K562 (cell line): ENCODE measurements around the gene EMILIN1. TPM values are rescaled to one million over a fixed set of nuclear protein-coding genes. Genes with fewer than 3 reads are reported as not detected.

Source experiments
- ARHGAP35 ChIP-seq: fragments of 450-650 bp; IDR thresholded peaks from 2 replicates; pipeline ENCODE4 v1.6.1; 2018; ENCODE audit not compliant: partially characterized antibody
- EP300 ChIP-seq: IDR thresholded peaks from 2 replicates; pipeline ENCODE4 v1.6.1; 2012; ENCODE audit warnings: low read length, improper control_type of control experiment
- GABPA ChIP-seq: fragments of 200-800 bp; sonication (Bioruptor generic); conservative IDR thresholded peaks from 2 replicates; pipeline ENCODE4 v1.6.1; 2016; ENCODE audit warnings: low read depth, missing genetic modification characterization, missing compliant biosample characterization
- HNRNPLL ChIP-seq: fragments of 200-400 bp; formaldehyde crosslinking; IDR thresholded peaks from 2 replicates; pipeline ENCODE4 v1.6.1; 2017; ENCODE audit warnings: low read length, low read depth, mild to moderate bottlenecking; ENCODE audit not compliant: poor library complexity, severe bottlenecking
- MYBL2 ChIP-seq, 2 experiments: fragments of 450-650 bp in 1 of 2; sonication (generic) in 1 of 2; formaldehyde crosslinking in 1 of 2; IDR thresholded peaks; 2 replicates each; pipeline versions ENCODE4 v1.6.1 to v1.8.1; 2017 to 2022; ENCODE audit warnings: borderline replicate concordance in 1 of 2, inconsistent platforms in 1 of 2, low read depth in 1 of 2, mild to moderate bottlenecking in 1 of 2, missing genetic modification reagents in 1 of 2, moderate library complexity in 1 of 2
- RBM34 ChIP-seq: fragments of 200-400 bp; formaldehyde crosslinking; IDR thresholded peaks from 2 replicates; pipeline ENCODE4 v1.6.1; 2018; ENCODE audit warnings: low read length, borderline replicate concordance; ENCODE audit not compliant: insufficient read depth
- SIN3A ChIP-seq, 2 experiments: fragments of 150-350 bp in 1 of 2; IDR thresholded peaks; 2 replicates each; pipeline ENCODE4 v1.6.1; 2011 to 2016; ENCODE audit warnings: borderline replicate concordance in 2 of 2, low read depth in 2 of 2, low read length in 2 of 2, mild to moderate bottlenecking in 2 of 2, moderate library complexity in 2 of 2; ENCODE audit not compliant: control insufficient read depth in 1 of 2
- SREBF2 ChIP-seq: sonication (generic); formaldehyde crosslinking; IDR thresholded peaks from 2 replicates; pipeline ENCODE4 v1.4.0; 2020; ENCODE audit warnings: mild to moderate bottlenecking, missing genetic modification reagents
- ZFP1 ChIP-seq: fragments of 450-650 bp; formaldehyde crosslinking; IDR thresholded peaks from 2 replicates; pipeline ENCODE4 v1.4.0; 2020; ENCODE audit warnings: mild to moderate bottlenecking, mixed read lengths
- ZNF232 ChIP-seq: sonication (generic); formaldehyde crosslinking; IDR thresholded peaks from 2 replicates; pipeline ENCODE4 v1.8.0; 2022; ENCODE audit warnings: mild to moderate bottlenecking, missing genetic modification reagents
- ZNF695 ChIP-seq: fragments of 450-650 bp; formaldehyde crosslinking; IDR thresholded peaks from 2 replicates; pipeline ENCODE4 v1.4.0; 2020; ENCODE audit warnings: mild to moderate bottlenecking, moderate library complexity
- ZNF766 ChIP-seq: fragments of 200-800 bp; sonication (Bioruptor generic); conservative IDR thresholded peaks from 2 replicates; pipeline ENCODE4 v1.6.1; 2016; ENCODE audit warnings: missing genetic modification characterization, missing compliant biosample characterization
- polyA plus RNA-seq, 8 experiments: library from polyadenylated mRNA; depleted of rRNA in 4 of 8; stranded (reverse) in 5 of 8; unstranded in 3 of 8; fragments of >200 nt; fragmentation: Nextera tagmentation in 2 of 8; fragmentation: Illumina TruSeq in 1 of 8; extraction: Ambion mirVana in 2 of 8; extraction: Trizol in 1 of 8; gene quantifications; 2 replicates each; pipeline versions ENCODE4 v1.2.1 to v1.2.3, GENCODE V29; 2011 to 2014; ENCODE audit warnings: inconsistent platforms in 1 of 8, missing spikeins in 1 of 8
- total RNA-seq, 7 experiments: library from RNA; depleted of rRNA in 6 of 7; stranded (reverse); fragments of >200 nt in 6 of 7; fragmentation: Illumina TruSeq in 2 of 7; extraction: Trizol in 2 of 7; gene quantifications; 2 replicates each; pipeline versions ENCODE4 v1.2.1 to v1.2.3, GENCODE V29; 2011 to 2021; ENCODE audit warnings: low replicate concordance in 1 of 7
- TF ChIP-seq, protein P1 (sequence below), 2 experiments: fragments of 450-650 bp; IDR thresholded peaks; 2 replicates each; pipeline ENCODE4 v1.6.1; 2018; ENCODE audit warnings: mild to moderate bottlenecking in 2 of 2, low read depth in 1 of 2; ENCODE audit not compliant: partially characterized antibody in 2 of 2
- TF ChIP-seq, protein P2 (sequence below), 2 experiments: fragments of 450-650 bp in 1 of 2; IDR thresholded peaks; 2 replicates each; pipeline ENCODE4 v1.6.1; 2011 to 2017; ENCODE audit warnings: low read depth in 2 of 2, antibody characterized with exemption in 1 of 2, borderline replicate concordance in 1 of 2, low read length in 1 of 2, mild to moderate bottlenecking in 1 of 2, mixed read lengths in 1 of 2; ENCODE audit not compliant: control insufficient read depth in 1 of 2
- TF ChIP-seq, protein P3 (sequence below): fragments of 250-450 bp; sonication (Bioruptor Pico); IDR thresholded peaks from 2 replicates; pipeline ENCODE4 v1.5.0; 2021

The EMILIN1 gene
- total and polyA plus RNA-seq, 9 of the 15 experiments (the other 6 are each of a cell fraction or from before 2014, with no cell fraction given), result 0.04 to 2.7 (median 0.54) TPM; not detected in 2

DNA sequence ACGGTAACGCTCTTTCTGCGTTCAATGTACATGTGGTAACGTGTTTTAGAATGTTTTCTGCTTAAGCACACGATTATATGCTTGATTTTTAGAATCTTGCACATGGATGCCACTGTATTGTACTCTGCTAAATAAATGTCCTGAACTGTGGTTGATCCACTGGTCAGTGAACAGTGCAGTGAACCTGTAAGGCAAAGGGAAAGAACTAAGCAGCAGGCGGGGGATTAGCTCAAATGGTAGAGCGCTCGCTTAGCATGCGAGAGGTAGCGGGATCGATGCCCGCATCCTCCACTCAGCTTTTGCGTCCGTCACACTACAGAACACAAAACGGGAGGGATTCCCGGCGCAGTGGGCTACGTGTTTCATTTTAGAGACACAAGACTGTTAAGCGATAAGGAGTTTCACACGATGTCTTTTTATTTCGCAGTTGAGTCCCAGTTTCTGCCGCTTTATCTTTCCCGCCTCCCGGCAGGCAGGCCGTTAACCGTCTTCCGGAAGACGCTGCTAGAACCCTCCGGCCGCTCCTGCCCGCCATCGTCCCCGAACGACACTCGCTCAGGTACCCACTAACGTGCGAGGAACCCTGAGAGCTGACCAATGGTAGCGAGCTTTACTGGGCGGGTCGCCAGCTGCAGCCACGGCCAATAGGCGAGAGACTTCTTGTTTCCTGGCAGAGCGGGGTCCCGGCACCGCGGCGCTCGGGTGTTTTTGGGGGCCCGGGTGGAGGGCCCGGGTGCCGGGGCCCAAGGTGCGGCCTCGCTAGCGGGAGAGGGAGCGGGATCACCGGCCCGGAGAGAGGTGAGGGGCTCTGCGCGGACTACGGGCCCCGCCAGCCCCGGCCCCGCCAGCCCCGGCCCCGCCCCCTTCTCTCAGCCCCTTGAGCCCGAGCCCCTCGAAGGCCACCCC lies 27.2 kb upstream of the EMILIN1 start, which contains the start of gene AGBL5 (continued):
- TF ChIP-seq, protein P1, sequence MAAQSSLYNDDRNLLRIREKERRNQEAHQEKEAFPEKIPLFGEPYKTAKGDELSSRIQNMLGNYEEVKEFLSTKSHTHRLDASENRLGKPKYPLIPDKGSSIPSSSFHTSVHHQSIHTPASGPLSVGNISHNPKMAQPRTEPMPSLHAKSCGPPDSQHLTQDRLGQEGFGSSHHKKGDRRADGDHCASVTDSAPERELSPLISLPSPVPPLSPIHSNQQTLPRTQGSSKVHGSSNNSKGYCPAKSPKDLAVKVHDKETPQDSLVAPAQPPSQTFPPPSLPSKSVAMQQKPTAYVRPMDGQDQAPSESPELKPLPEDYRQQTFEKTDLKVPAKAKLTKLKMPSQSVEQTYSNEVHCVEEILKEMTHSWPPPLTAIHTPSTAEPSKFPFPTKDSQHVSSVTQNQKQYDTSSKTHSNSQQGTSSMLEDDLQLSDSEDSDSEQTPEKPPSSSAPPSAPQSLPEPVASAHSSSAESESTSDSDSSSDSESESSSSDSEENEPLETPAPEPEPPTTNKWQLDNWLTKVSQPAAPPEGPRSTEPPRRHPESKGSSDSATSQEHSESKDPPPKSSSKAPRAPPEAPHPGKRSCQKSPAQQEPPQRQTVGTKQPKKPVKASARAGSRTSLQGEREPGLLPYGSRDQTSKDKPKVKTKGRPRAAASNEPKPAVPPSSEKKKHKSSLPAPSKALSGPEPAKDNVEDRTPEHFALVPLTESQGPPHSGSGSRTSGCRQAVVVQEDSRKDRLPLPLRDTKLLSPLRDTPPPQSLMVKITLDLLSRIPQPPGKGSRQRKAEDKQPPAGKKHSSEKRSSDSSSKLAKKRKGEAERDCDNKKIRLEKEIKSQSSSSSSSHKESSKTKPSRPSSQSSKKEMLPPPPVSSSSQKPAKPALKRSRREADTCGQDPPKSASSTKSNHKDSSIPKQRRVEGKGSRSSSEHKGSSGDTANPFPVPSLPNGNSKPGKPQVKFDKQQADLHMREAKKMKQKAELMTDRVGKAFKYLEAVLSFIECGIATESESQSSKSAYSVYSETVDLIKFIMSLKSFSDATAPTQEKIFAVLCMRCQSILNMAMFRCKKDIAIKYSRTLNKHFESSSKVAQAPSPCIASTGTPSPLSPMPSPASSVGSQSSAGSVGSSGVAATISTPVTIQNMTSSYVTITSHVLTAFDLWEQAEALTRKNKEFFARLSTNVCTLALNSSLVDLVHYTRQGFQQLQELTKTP (IDR thresholded peaks at IDR 0.05; ENCODE audit: low read depth in 1 of 2, partially characterized antibody in 2 of 2), result peak; percentile 62 to 86
- peak; percentile 76 for TF ChIP-seq GABPA (tag)
- TF ChIP-seq HNRNPLL, result peak; percentile 71
- no peak for TF ChIP-seq ZNF695
- TF ChIP-seq ARHGAP35, result no peak
- TF ChIP-seq SREBF2 (CRISPR knock-in tag), result 0 out of 2 replicates have a peak, but pooled peaks have one; percentile 52
- TF ChIP-seq RBM34, result no peak
- TF ChIP-seq, protein P2, sequence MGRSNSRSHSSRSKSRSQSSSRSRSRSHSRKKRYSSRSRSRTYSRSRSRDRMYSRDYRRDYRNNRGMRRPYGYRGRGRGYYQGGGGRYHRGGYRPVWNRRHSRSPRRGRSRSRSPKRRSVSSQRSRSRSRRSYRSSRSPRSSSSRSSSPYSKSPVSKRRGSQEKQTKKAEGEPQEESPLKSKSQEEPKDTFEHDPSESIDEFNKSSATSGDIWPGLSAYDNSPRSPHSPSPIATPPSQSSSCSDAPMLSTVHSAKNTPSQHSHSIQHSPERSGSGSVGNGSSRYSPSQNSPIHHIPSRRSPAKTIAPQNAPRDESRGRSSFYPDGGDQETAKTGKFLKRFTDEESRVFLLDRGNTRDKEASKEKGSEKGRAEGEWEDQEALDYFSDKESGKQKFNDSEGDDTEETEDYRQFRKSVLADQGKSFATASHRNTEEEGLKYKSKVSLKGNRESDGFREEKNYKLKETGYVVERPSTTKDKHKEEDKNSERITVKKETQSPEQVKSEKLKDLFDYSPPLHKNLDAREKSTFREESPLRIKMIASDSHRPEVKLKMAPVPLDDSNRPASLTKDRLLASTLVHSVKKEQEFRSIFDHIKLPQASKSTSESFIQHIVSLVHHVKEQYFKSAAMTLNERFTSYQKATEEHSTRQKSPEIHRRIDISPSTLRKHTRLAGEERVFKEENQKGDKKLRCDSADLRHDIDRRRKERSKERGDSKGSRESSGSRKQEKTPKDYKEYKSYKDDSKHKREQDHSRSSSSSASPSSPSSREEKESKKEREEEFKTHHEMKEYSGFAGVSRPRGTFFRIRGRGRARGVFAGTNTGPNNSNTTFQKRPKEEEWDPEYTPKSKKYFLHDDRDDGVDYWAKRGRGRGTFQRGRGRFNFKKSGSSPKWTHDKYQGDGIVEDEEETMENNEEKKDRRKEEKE (IDR thresholded peaks at IDR 0.05; ENCODE audit: borderline replicate concordance in 1 of 2, control insufficient read depth in 1 of 2, low read depth in 2 of 2, low read length in 1 of 2), result 0 out of 4 replicates have a peak, but pooled peaks have one; percentile 54 to 61
- TF ChIP-seq SIN3A (IDR thresholded peaks at IDR 0.05; ENCODE audit: borderline replicate concordance in 2 of 2, control insufficient read depth in 1 of 2, low read depth in 2 of 2, low read length in 2 of 2), result peak in 1 of 2 experiments; percentile 27; a peak in 1 of 4 replicates
- TF ChIP-seq MYBL2 (IDR thresholded peaks at IDR 0.05; ENCODE audit: low read depth), result peak; percentile 73
- no peak for TF ChIP-seq MYBL2 (CRISPR knock-in tag; IDR thresholded peaks at IDR 0.05; ENCODE audit: borderline replicate concordance)
- 0 out of 2 replicates have a peak, but pooled peaks have one; percentile 4 for TF ChIP-seq ZNF232 (CRISPR knock-in tag)
- TF ChIP-seq ZNF766 (CRISPR knock-in tag), result peak; percentile 80; the same call in 1 of the 2 replicates
- TF ChIP-seq, protein P3, sequence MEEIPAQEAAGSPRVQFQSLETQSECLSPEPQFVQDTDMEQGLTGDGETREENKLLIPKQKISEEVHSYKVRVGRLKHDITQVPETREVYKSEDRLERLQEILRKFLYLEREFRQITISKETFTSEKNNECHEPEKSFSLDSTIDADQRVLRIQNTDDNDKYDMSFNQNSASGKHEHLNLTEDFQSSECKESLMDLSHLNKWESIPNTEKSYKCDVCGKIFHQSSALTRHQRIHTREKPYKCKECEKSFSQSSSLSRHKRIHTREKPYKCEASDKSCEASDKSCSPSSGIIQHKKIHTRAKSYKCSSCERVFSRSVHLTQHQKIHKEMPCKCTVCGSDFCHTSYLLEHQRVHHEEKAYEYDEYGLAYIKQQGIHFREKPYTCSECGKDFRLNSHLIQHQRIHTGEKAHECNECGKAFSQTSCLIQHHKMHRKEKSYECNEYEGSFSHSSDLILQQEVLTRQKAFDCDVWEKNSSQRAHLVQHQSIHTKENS (CRISPR knock-in tag), result peak; percentile 82; the same call in 1 of the 2 replicates
- no peak for TF ChIP-seq ZFP1 (CRISPR knock-in tag)
- TF ChIP-seq EP300, result peak; percentile 67
